Cardiac fibroblast (primary cell): ENCODE data around the gene CXCL13.
A peak's percentile ranks its signal among the peaks of the same experiment; 100 is the strongest.
"Not testable (repeated sequence)": the region's sequence is repeated elsewhere in the genome, so short reads cannot be mapped to it uniquely, and the experiment has no call there.

ENCODE experiments used
- DNase-seq, 2 donors: peaks; one replicate each; pipeline versions ENCODE4 v3.0.0 to v3.0.0-alpha.2; 2010; ENCODE audit warnings: low read depth in 2 of 2
- H3K4me3 ChIP-seq, 2 donors: replicated peaks in 1 of 2; 1 replicate in 1 of 2; 2 replicates in 1 of 2; pipeline ENCODE4 v1.5.1; 2011; ENCODE audit warnings: low read depth in 2 of 2, low read length in 2 of 2, mild to moderate bottlenecking in 2 of 2, moderate library complexity in 1 of 2
- TF ChIP-seq, protein P1 (sequence below): IDR thresholded peaks from one replicate; pipeline ENCODE4 v1.5.1; 2011; ENCODE audit warnings: low read depth, mild to moderate bottlenecking, low read length, inconsistent platforms

CXCL13 gene

DNA sequence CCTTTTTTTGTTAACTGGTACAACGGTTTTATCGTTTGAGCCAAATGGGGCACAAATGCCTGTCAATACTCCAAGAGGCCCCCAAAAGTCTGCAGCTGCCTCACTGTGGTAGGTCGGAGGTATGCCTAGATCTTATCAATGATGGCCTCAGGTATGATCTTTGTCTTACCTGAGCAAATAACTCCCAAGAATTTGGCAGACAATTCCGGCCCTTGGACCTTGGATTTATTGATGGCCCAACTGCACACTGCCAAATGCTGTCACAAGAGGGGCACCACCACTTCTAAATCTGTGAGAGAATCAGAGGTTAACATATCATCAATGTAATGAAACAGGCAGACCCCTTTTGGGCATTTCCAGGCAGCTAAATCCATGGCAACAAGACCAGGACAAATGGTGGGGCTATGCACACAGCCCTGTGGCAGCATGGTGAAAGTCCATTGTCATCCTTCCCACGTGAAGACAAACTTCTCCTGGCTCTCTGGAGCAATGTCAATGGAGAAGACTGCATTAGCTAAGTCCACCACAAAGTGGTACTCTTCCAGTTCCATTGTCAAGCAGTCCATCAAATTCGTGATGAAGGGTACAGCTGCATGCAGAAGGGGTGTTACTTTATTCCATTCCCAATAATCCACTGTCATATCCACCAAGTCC lies 28.6 kb downstream of the CXCL13 start:
- no peak for DNase-seq
- TF ChIP-seq, protein P1, sequence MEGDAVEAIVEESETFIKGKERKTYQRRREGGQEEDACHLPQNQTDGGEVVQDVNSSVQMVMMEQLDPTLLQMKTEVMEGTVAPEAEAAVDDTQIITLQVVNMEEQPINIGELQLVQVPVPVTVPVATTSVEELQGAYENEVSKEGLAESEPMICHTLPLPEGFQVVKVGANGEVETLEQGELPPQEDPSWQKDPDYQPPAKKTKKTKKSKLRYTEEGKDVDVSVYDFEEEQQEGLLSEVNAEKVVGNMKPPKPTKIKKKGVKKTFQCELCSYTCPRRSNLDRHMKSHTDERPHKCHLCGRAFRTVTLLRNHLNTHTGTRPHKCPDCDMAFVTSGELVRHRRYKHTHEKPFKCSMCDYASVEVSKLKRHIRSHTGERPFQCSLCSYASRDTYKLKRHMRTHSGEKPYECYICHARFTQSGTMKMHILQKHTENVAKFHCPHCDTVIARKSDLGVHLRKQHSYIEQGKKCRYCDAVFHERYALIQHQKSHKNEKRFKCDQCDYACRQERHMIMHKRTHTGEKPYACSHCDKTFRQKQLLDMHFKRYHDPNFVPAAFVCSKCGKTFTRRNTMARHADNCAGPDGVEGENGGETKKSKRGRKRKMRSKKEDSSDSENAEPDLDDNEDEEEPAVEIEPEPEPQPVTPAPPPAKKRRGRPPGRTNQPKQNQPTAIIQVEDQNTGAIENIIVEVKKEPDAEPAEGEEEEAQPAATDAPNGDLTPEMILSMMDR = no peak
- no peak overlapping the region for H3K4me3 ChIP-seq

DNA sequence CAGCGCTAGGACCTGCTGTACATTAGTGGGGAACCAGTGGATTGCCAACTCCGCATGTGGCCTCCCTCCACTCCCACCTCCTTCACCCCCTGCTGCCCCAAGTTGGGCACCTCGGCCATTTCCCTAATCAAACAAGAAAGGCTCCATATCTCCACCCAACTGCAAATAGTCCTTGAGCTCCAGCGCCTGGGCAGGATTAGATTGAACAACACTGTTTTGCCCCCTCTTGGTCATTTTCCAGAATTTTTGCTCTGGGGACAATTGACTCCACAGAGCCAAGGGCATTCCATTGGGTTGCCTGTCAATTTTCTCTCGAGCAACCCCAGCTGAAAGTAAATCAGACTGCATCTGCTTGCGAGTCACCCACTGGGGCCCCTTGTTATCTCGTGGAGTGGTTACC lies 29.6 kb downstream of the CXCL13 start:
- no peak overlapping the region for H3K4me3 ChIP-seq
- TF ChIP-seq, protein P1 = no peak
- DNase-seq = no peak

DNA sequence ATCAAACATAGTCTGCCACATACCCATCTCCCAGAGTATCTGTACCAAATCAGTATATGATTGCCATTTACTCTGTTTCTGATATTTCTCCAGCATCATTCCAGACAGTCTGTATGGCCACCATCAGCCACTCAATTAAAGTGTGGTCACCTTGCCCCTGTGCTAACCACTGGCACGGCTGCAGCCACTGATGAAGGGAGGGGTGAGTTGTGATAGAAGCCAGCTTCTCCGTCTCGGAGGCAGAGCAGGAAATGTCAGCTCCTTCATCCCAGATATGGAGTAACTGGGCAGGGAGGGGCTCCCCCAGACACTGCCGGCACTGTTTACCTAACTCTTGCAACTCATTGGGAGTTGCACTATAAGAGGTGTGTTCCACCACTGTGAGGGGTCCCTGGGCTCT lies 30.3 kb downstream of the CXCL13 start:
- no peak overlapping the region for H3K4me3 ChIP-seq
- TF ChIP-seq, protein P1 = no peak
- no peak for DNase-seq

DNA sequence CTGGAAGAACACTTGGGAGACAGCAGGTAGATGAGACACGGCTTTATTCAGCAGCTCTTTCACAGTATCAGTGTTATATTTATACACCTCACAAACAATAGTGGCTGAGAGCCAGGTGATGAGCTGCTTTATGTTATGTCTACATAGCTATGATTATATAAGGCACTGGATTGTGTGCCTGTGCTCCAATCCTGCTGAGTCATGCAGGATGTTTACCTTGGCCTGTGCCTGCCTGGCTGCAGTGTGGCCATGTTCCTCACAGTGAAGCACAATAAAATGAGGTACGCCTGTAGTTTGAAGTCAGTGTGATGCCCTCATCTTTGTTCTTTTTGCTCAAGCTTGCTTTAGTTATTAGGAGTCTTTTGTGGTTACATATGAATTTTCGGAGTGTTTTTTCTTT lies 31.3 kb downstream of the CXCL13 start:
- TF ChIP-seq, protein P1 = no peak
- peak; percentile 66 to 94 for DNase-seq
- H3K4me3 ChIP-seq = no peak overlapping the region

DNA sequence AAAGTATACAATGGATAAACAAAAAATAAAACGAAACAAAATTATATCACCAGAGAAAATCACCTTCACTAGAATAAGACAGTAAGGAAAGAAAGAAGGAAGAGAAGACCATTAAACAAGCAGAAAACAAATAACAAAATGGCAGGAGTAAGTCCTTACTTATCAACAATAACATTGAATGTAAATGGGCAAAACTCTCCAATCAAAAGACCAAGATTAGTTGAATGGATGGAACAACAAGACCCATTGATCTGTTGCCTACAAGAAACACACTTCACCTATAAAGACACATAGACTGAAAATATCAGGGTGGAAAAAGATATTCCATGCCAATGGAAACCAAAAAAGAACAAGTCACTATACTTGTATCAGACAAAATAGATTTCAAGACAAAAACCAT lies 38.4 kb downstream of the CXCL13 start:
- DNase-seq, H3K4me3 ChIP-seq: not testable (repeated sequence)

DNA sequence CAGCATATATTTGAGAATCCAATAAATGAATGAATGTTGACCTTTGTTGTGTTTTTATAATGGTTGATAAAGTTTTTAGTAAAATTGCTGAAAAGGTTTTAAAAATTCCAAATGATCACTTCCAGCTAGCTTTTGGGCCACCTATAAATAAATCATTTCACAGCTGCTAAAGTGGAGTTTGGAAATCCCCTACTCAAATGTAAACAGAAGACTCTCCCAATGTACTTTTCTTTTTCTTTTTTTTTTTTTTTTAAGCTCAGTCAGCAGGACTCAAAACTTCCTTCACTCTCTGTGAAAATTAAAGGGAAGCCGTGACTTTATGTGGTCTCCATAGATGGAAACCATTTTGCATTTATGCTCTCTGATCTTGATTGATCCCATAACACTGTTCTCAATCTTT lies 45.2 kb downstream of the CXCL13 start:
- TF ChIP-seq, protein P1 = no peak
- no peak overlapping the region for H3K4me3 ChIP-seq
- DNase-seq = no peak

DNA sequence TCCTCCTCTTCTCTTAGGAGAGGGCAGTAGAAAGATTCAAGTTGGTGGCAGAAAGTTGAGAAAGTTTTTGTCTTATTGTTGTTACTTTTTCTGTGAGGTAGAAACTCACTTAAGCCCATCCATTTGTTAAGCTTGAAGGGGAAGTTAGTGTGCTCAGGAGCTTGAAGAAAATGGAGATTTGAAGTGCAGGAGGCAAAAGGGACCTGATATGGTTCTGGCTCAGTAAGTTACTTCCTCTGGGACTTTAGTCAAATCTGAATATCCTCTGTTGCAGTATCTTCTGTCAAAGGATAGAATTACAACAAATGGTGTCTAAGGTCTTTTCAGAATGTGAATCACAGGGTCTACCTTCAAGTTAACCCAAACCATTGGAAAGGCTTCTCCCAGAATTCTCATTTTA lies 46.2 kb downstream of the CXCL13 start:
- H3K4me3 ChIP-seq = no peak overlapping the region
- TF ChIP-seq, protein P1 = no peak
- DNase-seq = no peak
